Placental epithelial cell (primary cell): ENCODE data around the gene MSMP. TPM values are rescaled to one million over a fixed set of nuclear protein-coding genes. Genes with fewer than 3 reads are reported as not detected.

Experiments
- small RNA-seq: library from RNA; depleted of rRNA; stranded (forward); fragments of <200 nt; gene quantifications from one replicate; pipeline ENCODE3, GENCODE V24; 2012
- total RNA-seq: library from RNA; depleted of rRNA; stranded (reverse); fragments of >200 nt; gene quantifications from 2 replicates; pipeline ENCODE4 v1.2.3, GENCODE V29; 2012

The MSMP gene, protein sequence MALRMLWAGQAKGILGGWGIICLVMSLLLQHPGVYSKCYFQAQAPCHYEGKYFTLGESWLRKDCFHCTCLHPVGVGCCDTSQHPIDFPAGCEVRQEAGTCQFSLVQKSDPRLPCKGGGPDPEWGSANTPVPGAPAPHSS
- not detected in 2 replicates for total RNA-seq

GRCh38 chr9:35754264-35754663 lies at the start of gene MSMP:
TSS of gene MSMP (minus strand) at chr9:35754276. CDS start at chr9:35754129, 147 bp downstream.

DNA sequence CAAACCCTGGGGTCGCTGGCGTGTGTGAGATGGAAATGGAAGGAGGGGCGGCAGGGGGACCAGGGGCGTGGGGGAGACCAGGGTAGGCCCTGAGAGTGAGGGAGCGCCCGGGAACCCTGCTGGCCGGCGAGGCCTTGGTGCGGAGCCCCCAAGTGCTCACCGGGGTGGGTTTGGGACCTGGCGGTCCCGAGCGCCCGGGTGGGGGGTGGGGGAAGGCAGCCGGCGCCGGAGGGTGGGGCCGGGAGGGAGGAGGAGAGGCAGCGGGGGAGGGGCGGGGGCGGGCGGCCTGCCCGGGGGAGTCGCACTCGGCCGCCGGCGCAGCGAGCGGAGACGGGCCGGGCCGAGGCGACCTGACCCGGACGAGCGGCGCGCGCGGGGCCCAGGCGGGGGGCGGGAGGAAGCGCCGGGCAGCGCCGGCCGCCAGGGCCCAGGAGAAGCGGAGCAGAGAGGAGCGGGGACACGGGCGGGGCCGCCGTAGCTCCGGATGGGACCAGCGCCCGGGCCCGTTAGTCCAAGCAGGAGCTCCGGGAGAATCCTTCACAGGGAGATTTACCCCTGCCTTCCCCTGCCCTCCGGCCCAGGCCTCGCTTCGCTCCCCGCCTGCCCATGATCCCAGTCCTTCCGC lies 37.3 kb upstream of the MSMP start, which contains the start of gene NPR2:
NPR2 (plus strand) TSS at position 295 of the 625 bp plus-strand sequence. CDS start 818 bp downstream, outside the sequence.

DNA sequence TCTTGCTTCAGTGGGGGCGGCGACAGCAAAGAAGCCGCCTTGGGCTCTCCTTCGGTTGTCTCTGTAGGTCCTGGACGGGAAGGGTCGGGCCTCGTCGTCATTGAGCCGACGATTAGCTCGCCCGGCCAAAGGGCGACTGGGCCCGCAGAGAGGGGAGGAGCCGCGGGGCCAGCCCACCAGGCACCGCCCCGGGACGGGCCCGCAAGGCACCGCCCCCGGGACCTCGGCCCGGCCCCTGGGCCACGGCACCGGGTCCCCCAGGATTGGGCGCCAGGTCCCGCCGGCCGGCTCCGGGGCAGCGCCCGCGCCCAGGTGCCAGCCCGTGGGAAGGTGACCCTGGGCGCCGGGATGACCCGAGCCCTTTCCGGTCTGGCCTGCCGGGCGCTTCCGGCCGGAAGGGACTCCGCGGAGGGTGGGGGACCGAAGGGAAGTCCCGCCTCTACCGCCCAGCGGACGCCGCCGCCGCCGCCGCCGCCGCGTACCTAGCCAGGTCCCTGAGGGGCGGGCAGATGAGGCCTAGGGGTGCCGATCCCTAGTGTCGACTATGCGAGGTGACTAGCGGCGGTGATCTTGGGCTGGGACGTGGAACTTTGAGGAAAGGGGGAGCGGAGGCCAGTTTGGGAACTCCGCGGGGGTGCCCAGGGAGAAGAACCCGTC lies 5.1 kb downstream of the MSMP start, which contains the start of the genes GBA2 and RGP1:
GBA2 (minus strand) TSS at position 371 of the 657 bp plus-strand sequence. CDS start 524 bp downstream, outside the sequence.
RGP1 (plus strand) TSS at position 430 of the 657 bp plus-strand sequence. CDS start 469 bp downstream, outside the sequence.

DNA sequence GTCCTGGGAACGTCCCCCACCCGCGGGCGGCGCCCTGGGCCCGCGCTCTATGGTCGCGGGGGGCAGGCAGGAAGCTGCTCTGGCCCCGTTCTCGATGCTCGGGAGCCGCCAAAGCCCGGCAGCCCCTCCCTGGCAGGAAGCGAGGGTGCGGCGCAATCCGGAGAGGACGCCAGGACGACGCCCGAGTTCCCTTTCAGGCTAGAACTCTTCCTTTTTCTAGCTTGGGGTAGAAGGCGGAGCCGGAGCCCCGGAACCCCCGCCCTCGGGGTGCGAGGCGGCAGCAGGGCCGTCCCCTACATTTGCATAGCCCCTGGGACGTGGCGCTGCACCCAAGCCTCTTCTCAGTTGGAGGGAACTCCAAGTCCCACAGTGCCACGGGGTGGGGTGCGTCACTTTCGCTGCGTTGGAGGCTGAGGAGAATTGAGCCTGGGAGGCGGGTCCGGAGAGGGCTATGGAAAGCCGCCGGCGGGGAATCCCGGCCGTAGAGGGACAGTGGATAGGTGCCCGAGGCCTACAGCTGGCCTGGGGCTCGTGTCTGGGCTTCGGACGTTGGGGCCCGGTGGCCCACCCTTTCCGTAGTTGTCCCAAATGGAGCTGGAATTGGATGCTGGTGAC lies 21.8 kb downstream of the MSMP start, which contains the start of the genes CREB3 and TLN1:
CREB3 (plus strand) TSS at position 482 of the 615 bp plus-strand sequence; CDS start at position 589, 107 bp downstream.
TLN1 (minus strand) TSS at position 11 of the 615 bp plus-strand sequence. CDS start 6,501 bp downstream, outside the sequence.

Small RNAs within 50 kb of the gene (small RNA-seq; reads per million reads assigned to genes)
- gene MIR6853 = 1.4 reads per million, percentile 69 among the genes with 10 or more reads in this experiment

Other genes starting within 250 kb of the MSMP start
- 19.6 and 23.1 TPM in 2 replicates for gene TESK1, start 149.0 kb downstream of the MSMP start, total RNA-seq
- gene CD72, start 135.9 kb downstream of the MSMP start, total RNA-seq = 1.2 and 3.5 TPM in 2 replicates
- gene SIT1, start 103.3 kb downstream of the MSMP start, total RNA-seq = not detected in 2 replicates
- gene RMRP, start 96.3 kb downstream of the MSMP start, total RNA-seq = 39,103 and 115,939 TPM in 2 replicates
- gene CCDC107, start 96.0 kb downstream of the MSMP start, total RNA-seq = 5.5 and 6.6 TPM in 2 replicates
- gene ARHGEF39, start 89.1 kb downstream of the MSMP start, total RNA-seq = 1.2 and 1.6 TPM in 2 replicates
- gene CA9, start 80.3 kb downstream of the MSMP start, total RNA-seq = not detected in 2 replicates
- gene TPM2, start 64.4 kb downstream of the MSMP start, total RNA-seq = 87.9 and 98.7 TPM in 2 replicates
- 118 and 165 TPM in 2 replicates for gene TLN1, start 22.1 kb downstream of the MSMP start, total RNA-seq
- 56.1 and 92.0 TPM in 2 replicates for gene CREB3, start 21.6 kb downstream of the MSMP start, total RNA-seq
- 25.9 and 31.7 TPM in 2 replicates for gene GBA2, start 5.0 kb downstream of the MSMP start, total RNA-seq
- 18.1 and 27.0 TPM in 2 replicates for gene RGP1, start 5.0 kb downstream of the MSMP start, total RNA-seq
- 9.0 and 23.6 TPM in 2 replicates for gene NPR2, start 37.3 kb upstream of the MSMP start, total RNA-seq
- 0.65 and 1.2 TPM in 2 replicates for gene SPAG8, start 58.0 kb upstream of the MSMP start, total RNA-seq
- gene HINT2, start 60.8 kb upstream of the MSMP start, total RNA-seq = 10.6 and 15.7 TPM in 2 replicates
- gene FAM221B, start 74.5 kb upstream of the MSMP start, total RNA-seq = not detected in 2 replicates
- 3.5 and 4.0 TPM in 2 replicates for gene TMEM8B, start 75.0 kb upstream of the MSMP start, total RNA-seq
- not detected in 2 replicates for gene OR13J1, start 116.1 kb upstream of the MSMP start, total RNA-seq
- gene HRCT1, start 151.9 kb upstream of the MSMP start, total RNA-seq = 0.39 and 0.76 TPM in 2 replicates
- gene SPAAR, start 155.2 kb upstream of the MSMP start, total RNA-seq = not detected in 2 replicates
- not detected in 2 replicates for gene OR2S2, start 203.9 kb upstream of the MSMP start, total RNA-seq